Measurements from ENCODE around the gene SOWAHB.

Gene SOWAHB

DNA sequence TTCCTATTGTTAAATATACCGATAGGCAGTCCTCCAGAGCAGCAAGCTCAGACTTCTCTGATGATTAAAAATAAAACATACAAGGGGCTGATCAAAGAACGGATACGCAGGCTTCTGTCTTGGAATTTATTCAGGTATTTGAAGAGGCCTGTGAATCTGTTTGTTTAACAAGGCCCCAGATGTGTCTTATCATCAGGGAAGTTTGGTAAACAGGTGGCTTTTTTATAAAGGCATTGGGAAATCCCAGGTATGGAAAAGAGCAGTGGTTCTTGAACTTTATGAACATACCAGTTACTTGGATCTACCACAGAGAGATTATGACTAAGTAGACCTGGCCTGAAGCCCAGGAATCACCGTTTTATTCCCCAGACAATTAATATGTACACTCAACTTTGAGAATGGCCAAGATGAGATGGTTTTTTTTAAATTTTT is 47.9 kb downstream of the SOWAHB start:
- DNase-seq = no peak
